ENCODE data around the gene RGS7BP.

The RGS7BP gene

DNA sequence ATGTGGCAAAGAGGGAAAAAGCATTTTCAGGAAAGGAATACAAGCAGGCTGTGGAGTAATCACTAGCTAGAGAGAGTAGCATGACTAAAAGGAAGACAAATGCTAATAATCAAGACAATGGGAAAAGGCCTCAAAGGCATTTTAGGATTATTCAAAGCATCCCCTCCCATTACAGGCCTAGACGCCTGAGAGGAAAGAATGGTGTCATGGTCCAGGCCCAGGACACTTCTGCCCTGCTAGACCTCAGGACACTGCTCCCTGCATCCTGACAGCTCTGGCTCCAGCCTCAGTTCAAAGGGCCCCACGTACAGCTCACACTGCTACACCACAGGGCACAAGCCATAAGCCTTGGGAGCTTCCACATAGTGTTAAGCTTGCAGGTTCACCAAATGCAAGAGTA, 143.7 kb downstream of the RGS7BP start:
- Histone ChIP-seq H3K27me3 (ENCODE audit: control insufficient read depth, insufficient read depth, low read length) (no peaks in the 10 kb centered on the region), H3K27ac (ENCODE audit: low read depth, low read length) (no peak overlapping the region), H3K4me1 (ENCODE audit: control insufficient read depth, insufficient read depth, low read length) (no peaks in the 10 kb centered on the region), H3K4me3 (ENCODE audit: low read length) (no peak overlapping the region), H3K9ac (ENCODE audit: low read length) (no peak overlapping the region), H3K36me3 (ENCODE audit: control insufficient read depth, insufficient read depth, low read length) (no peaks in the 10 kb centered on the region)

DNA sequence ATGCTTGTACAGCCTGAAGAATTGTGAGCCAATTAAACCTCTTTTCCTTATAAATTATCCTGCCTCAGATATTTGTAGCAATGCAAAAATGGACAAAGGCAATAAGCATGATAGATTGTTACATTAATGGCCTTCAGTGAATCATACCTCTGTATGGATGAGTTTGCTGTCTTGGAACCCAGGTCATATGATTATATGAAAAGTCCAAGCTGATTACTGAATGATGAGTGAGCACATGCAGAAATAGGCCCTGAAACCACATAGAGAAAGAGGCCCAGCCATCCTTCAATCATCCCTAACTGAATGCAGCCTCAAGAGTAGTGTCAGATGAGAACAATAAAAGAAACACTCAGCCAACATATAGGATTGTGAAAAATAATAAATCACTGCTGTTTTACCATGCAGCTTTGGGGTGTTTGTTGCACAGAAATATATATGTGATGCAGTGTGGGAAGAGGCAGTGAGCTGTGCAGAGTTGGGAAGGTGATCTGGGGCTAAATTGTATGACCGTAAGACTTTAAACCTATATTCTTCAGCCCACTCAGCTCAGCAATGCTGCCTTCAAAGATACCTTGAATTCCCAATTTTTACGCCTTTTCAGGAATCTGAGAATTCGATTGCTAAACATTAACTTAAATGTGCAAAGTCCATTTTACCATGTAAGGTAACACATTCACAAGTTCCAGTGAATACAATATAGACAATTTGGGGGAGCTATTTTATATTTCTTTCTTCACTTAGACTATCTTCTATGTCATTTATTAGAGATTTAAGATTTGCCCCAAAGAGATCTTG, 148.1 kb downstream of the RGS7BP start:
- Histone ChIP-seq H3K27me3 (ENCODE audit: control insufficient read depth, insufficient read depth, low read length) (no peaks in the 10 kb centered on the region), H3K4me3 (ENCODE audit: low read length) (no peak overlapping the region), H3K4me1 (ENCODE audit: control insufficient read depth, insufficient read depth, low read length) (no peaks in the 10 kb centered on the region), H3K9ac (ENCODE audit: low read length) (no peak overlapping the region), H3K36me3 (ENCODE audit: control insufficient read depth, insufficient read depth, low read length) (no peaks in the 10 kb centered on the region), H3K27ac (ENCODE audit: low read depth, low read length) (no peak overlapping the region)

DNA sequence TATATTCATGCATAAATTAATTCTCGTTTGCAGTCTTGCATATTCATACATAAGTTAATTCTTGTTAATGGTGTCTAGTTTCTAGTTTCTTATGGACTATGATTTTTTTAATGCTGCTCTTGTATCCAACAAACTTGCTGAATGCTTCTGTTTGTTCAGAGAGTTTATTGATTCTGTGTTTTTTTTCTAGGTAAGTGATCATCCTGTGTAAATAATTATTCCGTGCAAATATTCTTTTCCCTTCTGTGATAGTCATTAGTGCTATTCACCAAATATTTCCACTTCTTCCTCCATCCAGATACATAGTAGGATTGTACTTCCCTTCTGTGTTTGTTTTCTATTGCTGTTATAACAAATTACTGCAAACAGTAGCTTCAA, 148.7 kb downstream of the RGS7BP start:
- Histone ChIP-seq H3K9ac (ENCODE audit: low read length) (no peak overlapping the region), H3K36me3 (ENCODE audit: control insufficient read depth, insufficient read depth, low read length) (no peaks in the 10 kb centered on the region), H3K27ac (ENCODE audit: low read depth, low read length) (no peak overlapping the region), H3K4me3 (ENCODE audit: low read length) (no peak overlapping the region), H3K4me1 (ENCODE audit: control insufficient read depth, insufficient read depth, low read length) (no peaks in the 10 kb centered on the region), H3K27me3 (ENCODE audit: control insufficient read depth, insufficient read depth, low read length) (no peaks in the 10 kb centered on the region)

DNA sequence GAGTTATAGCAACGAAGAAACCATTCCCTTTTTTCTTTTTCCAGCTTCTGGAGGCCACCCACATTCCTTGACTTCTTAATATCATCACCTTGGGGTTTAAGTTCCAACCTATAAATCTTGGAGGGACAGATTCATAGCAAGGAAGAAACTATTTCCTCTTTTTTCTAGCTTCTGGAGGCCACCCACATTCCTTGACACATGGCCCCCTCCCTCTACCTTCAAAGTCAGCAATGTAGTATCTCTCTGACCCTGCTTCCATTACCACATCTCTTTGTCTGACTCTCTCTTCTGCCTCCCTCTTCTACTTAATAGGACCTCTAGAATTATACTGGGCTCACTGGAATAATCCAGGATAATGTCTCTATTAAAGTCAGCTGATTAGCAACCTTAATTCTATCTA, 149.8 kb downstream of the RGS7BP start:
- no peaks in the 10 kb centered on the region for H3K4me1 ChIP-seq (ENCODE audit: control insufficient read depth, insufficient read depth, low read length)
- H3K27ac ChIP-seq (ENCODE audit: low read depth, low read length), result no peak overlapping the region
- no peak overlapping the region for H3K9ac ChIP-seq (ENCODE audit: low read length)
- no peaks in the 10 kb centered on the region for H3K27me3 ChIP-seq (ENCODE audit: control insufficient read depth, insufficient read depth, low read length)
- no peak overlapping the region for H3K4me3 ChIP-seq (ENCODE audit: low read length)
- H3K36me3 ChIP-seq (ENCODE audit: control insufficient read depth, insufficient read depth, low read length), result no peaks in the 10 kb centered on the region

DNA sequence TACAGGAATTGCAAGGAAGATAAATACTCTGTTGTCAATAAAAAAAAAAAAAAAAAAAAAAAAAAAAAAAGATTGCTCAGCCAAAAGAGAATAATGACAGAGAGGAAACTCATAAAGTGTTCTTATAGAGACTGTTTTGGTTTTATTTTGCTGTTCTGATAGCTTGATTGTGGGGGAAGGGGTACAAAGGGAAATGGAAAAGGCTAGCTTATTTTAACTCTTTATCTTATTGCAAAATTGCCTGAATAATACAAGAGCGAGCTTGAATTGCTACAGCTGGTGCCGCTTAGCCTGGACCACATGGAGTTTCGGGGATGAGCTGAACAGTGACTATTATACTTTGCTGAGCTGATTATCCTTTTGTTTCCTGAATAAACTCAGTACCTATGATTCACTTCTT, 153.5 kb downstream of the RGS7BP start:
- no peak overlapping the region for H3K4me3 ChIP-seq (ENCODE audit: low read length)
- H3K4me1 ChIP-seq (ENCODE audit: control insufficient read depth, insufficient read depth, low read length), result no peaks in the 10 kb centered on the region
- no peak overlapping the region for H3K27ac ChIP-seq (ENCODE audit: low read depth, low read length)
- no peak overlapping the region for H3K9ac ChIP-seq (ENCODE audit: low read length)
- no peaks in the 10 kb centered on the region for H3K27me3 ChIP-seq (ENCODE audit: control insufficient read depth, insufficient read depth, low read length)
- no peaks in the 10 kb centered on the region for H3K36me3 ChIP-seq (ENCODE audit: control insufficient read depth, insufficient read depth, low read length)
